Measurements from ENCODE around the gene DNAJC30. TPM values are rescaled to one million over a fixed set of nuclear protein-coding genes. Genes with fewer than 3 reads are reported as not detected.

DNAJC30 gene
- total RNA-seq, 1 donor from 2014 or later = 8.4 TPM

DNA sequence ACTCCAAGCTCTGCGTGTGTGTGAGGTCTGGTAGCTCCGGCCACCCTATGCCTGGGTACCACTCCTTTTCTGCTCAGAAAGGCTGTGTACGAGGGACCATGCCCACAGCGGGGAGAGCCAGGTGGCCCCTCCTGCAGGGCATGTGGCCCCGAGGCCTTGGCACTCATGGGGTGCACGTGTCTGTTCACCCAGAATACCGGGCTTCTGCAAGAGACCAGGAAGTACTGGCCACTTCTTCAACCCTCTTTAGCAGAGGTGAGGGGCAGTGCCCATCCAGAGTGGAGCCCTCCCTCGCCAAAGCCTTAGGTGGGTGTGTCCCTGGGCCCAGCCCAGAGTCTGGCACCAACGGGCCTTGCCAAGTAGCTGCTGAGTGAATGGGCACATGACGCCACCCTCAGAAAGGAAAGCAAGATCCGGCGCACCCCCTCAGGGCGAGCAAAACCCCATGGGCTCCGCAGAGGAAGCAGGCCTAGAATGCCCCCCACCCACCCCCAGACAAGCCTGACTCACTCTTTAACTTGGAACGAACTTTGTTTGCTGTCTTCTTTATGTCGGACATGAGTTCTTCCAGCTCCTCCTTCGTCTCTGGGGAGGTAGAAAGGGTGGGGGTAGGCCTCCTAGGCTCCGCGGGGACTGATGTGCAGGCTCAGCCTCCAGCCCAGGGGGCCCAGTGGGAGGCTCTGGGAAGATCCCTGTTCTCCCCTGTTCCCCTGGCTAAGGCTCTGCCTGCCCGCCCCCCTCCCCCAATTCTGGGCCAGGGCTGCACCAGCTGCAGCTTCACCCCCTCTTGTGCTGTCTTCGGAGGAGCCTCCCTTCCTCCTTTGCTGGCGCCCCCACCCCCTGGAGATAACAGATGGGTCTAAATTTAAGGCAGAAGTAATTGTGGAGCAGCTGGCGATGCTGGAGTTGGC lies 21.6 kb upstream of the DNAJC30 start:
- Mint-ChIP-seq H3K9me3 (ENCODE audit: unreplicated experiment) (peaks cover 5% of the 10 kb centered on the region), H3K27ac (ENCODE audit: unreplicated experiment) (no peak overlapping the region), H3K27me3 (ENCODE audit: unreplicated experiment) (peaks cover 4% of the 10 kb centered on the region), H3K36me3 (ENCODE audit: unreplicated experiment) (no peaks in the 10 kb centered on the region), H3K4me3 (ENCODE audit: unreplicated experiment) (peak overlapping the region; percentile 46), H3K4me1 (ENCODE audit: low read depth, unreplicated experiment) (peaks cover 21% of the 10 kb centered on the region)
- DNase-seq = no peak
- no peak for TF ChIP-seq CTCF (IDR thresholded peaks at IDR 0.05; ENCODE audit: partially characterized antibody, unreplicated experiment)

DNA sequence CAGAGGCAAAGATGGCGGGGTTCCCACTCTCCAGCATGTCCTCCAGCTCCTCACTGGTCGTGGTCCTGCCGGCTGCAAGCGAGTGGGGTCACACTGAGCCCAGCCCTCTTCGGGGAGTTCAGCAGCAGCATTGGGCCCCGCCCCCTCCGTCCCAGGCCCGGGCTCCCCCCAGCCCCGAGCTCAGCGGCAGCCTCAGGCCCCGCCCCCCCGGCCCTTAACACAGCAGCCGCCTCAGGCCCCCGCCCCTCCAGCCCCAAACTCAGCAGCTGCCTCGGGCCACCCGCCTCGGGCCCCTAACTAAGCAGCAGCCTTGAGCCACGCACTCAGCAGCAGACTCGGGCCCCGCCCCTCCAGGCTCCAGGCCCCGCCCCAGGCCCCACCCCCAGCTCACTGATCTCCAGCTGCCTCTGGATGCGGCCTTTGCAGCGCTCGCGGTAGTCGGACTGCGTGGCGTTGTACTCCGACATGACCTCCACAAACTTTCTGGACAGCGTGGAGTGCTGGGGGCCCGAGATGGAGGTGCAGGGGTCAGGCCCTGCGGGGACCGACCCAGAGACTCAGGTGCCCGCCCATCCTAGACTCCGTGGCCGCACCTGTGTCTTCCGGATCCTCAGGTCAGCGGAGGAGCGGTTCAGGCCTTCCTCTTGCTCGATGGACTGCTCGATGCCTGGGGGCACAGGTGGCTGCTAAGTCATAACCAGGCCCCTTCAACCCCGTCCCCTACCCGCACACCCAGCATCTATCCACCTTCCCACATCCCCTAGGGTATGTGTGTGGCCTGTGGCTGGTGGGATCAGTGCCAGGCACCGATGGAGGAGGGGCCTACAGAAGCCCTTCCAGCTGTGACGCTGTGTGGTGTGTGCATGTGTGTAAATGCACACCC lies 20.7 kb upstream of the DNAJC30 start:
- Mint-ChIP-seq H3K27ac (ENCODE audit: unreplicated experiment) (no peak overlapping the region), H3K27me3 (ENCODE audit: unreplicated experiment) (peaks cover 4% of the 10 kb centered on the region), H3K4me1 (ENCODE audit: low read depth, unreplicated experiment) (peaks cover 26% of the 10 kb centered on the region), H3K9me3 (ENCODE audit: unreplicated experiment) (peaks cover 7% of the 10 kb centered on the region), H3K36me3 (ENCODE audit: unreplicated experiment) (no peaks in the 10 kb centered on the region), H3K4me3 (ENCODE audit: unreplicated experiment) (no peak overlapping the region)
- peak; percentile 73 for DNase-seq
- TF ChIP-seq CTCF (IDR thresholded peaks at IDR 0.05; ENCODE audit: partially characterized antibody, unreplicated experiment) = no peak

GRCh38 chr7:73703225-73703624 lies 20.0 kb upstream of the DNAJC30 start:
- DNase-seq = no peak
- H3K4me3 Mint-ChIP-seq (ENCODE audit: unreplicated experiment) = no peak overlapping the region
- H3K27me3 Mint-ChIP-seq (ENCODE audit: unreplicated experiment) = peaks cover 6% of the 10 kb centered on the region
- no peak for TF ChIP-seq CTCF (IDR thresholded peaks at IDR 0.05; ENCODE audit: partially characterized antibody, unreplicated experiment)
- peaks cover 7% of the 10 kb centered on the region for H3K9me3 Mint-ChIP-seq (ENCODE audit: unreplicated experiment)
- H3K27ac Mint-ChIP-seq (ENCODE audit: unreplicated experiment) = no peak overlapping the region
- peaks cover 28% of the 10 kb centered on the region for H3K4me1 Mint-ChIP-seq (ENCODE audit: low read depth, unreplicated experiment)
- no peaks in the 10 kb centered on the region for H3K36me3 Mint-ChIP-seq (ENCODE audit: unreplicated experiment)

- Mint-ChIP-seq H3K4me3 (ENCODE audit: unreplicated experiment) (no peak overlapping the region), H3K27me3 (ENCODE audit: unreplicated experiment) (peaks cover 6% of the 10 kb centered on the region), H3K27ac (ENCODE audit: unreplicated experiment) (peak overlapping the region; percentile 38), H3K36me3 (ENCODE audit: unreplicated experiment) (no peaks in the 10 kb centered on the region), H3K4me1 (ENCODE audit: low read depth, unreplicated experiment) (peaks cover 28% of the 10 kb centered on the region), H3K9me3 (ENCODE audit: unreplicated experiment) (peaks cover 7% of the 10 kb centered on the region)
- TF ChIP-seq CTCF (IDR thresholded peaks at IDR 0.05; ENCODE audit: partially characterized antibody, unreplicated experiment) = no peak
- no peak for DNase-seq
These were observed 19.4 kb upstream of the DNAJC30 start for GRCh38 chr7:73702665-73703064.
